Measurements from ENCODE around the gene EFCAB12. TPM values are rescaled to one million over a fixed set of nuclear protein-coding genes. Genes with fewer than 3 reads are reported as not detected.

EFCAB12 gene
- total and polyA plus RNA-seq, 2 of the 8 experiments (the other 6 are each of a cell fraction or from before 2014, with no cell fraction given), result 0.60 to 0.99 TPM

DNA sequence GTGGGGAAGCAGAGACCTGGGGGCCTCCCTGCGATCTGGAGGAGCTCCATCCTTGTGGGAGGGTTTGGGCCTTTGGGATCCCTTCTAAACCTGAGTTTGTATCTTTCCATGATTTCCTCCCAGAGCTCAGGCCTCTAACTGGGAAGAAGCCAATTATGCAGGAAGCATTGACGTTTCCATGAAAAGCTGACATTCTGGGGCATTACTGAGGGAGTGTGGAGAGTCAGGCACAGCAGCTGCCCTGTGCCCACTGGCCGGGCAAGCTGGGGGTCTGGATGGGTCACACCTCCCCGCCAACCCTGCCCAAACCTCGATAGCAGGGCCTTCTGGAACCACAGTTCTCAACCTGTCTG is 74.9 kb downstream of the EFCAB12 start:
- no peak overlapping the region for H4K5ac ChIP-seq (ENCODE audit: insufficient read length, low read depth, low read length)
- TF ChIP-seq CREB1 (IDR thresholded peaks at IDR 0.05) (no peak), HDAC6 (IDR thresholded peaks at IDR 0.05; ENCODE audit: low read depth, low read length) (no peak), GABPA (IDR thresholded peaks at IDR 0.05; ENCODE audit: borderline replicate concordance, insufficient read depth, low read length) (no peak), RBBP5 (IDR thresholded peaks at IDR 0.05; ENCODE audit: borderline replicate concordance, low read depth, low read length) (no peak)

More for the DNA sequence above, 74.9 kb downstream of the EFCAB12 start:
- no peaks in the 10 kb centered on the region for H3K27me3 ChIP-seq (replicated peaks in 1 of 4; ENCODE audit: control insufficient read depth in 3 of 4, extremely low read depth in 1 of 4, insufficient read depth in 3 of 4, low read length in 3 of 4)
- no peak overlapping the region for H3K9ac ChIP-seq (replicated peaks in 1 of 4; ENCODE audit: extremely low read depth in 1 of 4, low read depth in 3 of 4, low read length in 3 of 4)
- no peaks in the 10 kb centered on the region for H3K23me2 ChIP-seq (ENCODE audit: low read depth, low read length)
- no peak overlapping the region for H3K4me3 ChIP-seq (ENCODE audit: extremely low read depth in 1 of 4, insufficient read depth in 2 of 4, low read depth in 3 of 4, low read length in 4 of 4)
- no peaks in the 10 kb centered on the region for H3K36me3 ChIP-seq (ENCODE audit: control insufficient read depth in 2 of 4, insufficient read depth in 4 of 4, low read length in 3 of 4)
- no peak overlapping the region for H2BK20ac ChIP-seq (ENCODE audit: low read length)
- no peaks in the 10 kb centered on the region for H3K79me1 ChIP-seq (ENCODE audit: low read depth, low read length)
- no peak for DNase-seq (ENCODE audit: low read depth in 1 of 2, low spot score in 2 of 2)
- H3K18ac ChIP-seq (ENCODE audit: extremely low read depth, low read length), result no peak overlapping the region
- no peak overlapping the region for H3K23ac ChIP-seq (ENCODE audit: insufficient read length)
- H2BK15ac ChIP-seq (ENCODE audit: low read length), result no peak overlapping the region
- H3K14ac ChIP-seq (ENCODE audit: insufficient read length), result no peak overlapping the region
- no peak overlapping the region for H3K56ac ChIP-seq (replicated peaks; ENCODE audit: insufficient read length, low read depth, low read length)
- ChIA-PET CTCF (ENCODE audit: partially characterized antibody) (interaction anchor here (1.2 to 3.0 kb wide), 12 partner anchors 9 to 88 kb away, joined by 3 to 14 read pairs (median 6); no protein-coding TSS in a partner anchor), POLR2A (ENCODE audit: partially characterized antibody) (interaction anchor here (0.9 to 2.8 kb wide), 3 partner anchors 9 to 38 kb away, joined by 3 to 16 read pairs (median 4); a partner anchor contains a TSS)
- H4K8ac ChIP-seq (ENCODE audit: extremely low read depth, insufficient read depth, low read length), result no peak overlapping the region
- peaks cover 0 to 7% (median 1%) of the 10 kb centered on the region in 4 experiments; a peak in 3 of 7 replicates for H3K4me1 ChIP-seq (replicated peaks in 1 of 4; ENCODE audit: control insufficient read depth in 3 of 4, insufficient read depth in 4 of 4, low read length in 3 of 4)
- H2BK12ac ChIP-seq (ENCODE audit: low read depth, low read length), result no peak overlapping the region
- no peak overlapping the region for H3K4me2 ChIP-seq (ENCODE audit: insufficient read depth in 1 of 2, low read depth in 2 of 2, low read length in 2 of 2)
- no peak overlapping the region for H2AK5ac ChIP-seq (ENCODE audit: low read depth, low read length)
- peaks cover 0 to 1% of the 10 kb centered on the region in 2 experiments for H4K20me1 ChIP-seq (replicated peaks in 1 of 2; ENCODE audit: control insufficient read depth in 1 of 2, insufficient read depth in 2 of 2, low read length in 2 of 2)
- H2AFZ ChIP-seq (ENCODE audit: low read length), result no peak overlapping the region
- WGBS, 2 experiments (ENCODE audit: extremely low coverage in 1 of 2, insufficient coverage in 1 of 2, insufficient read length in 1 of 2, insufficient replicate concordance in 2 of 2, low coverage in 1 of 2, low lambda C conversion rate in 2 of 2, missing lambda C conversion rate in 1 of 2), result 85% methylated on average over 5 of the region's 5 CpGs; no CpG with 5 or more reads in 1 of the 2 experiments
- no peaks in the 10 kb centered on the region for H3K9me3 ChIP-seq (ENCODE audit: insufficient read depth in 2 of 2, low read depth in 1 of 2, low read length in 1 of 2)
- no peak for FAIRE-seq
- no peaks in the 10 kb centered on the region for H3K79me2 ChIP-seq (ENCODE audit: control insufficient read depth in 1 of 2, insufficient read depth in 2 of 2, low read length in 2 of 2)
- no peak overlapping the region for H2BK5ac ChIP-seq (ENCODE audit: low read depth, low read length)
- no peak overlapping the region for H3K27ac ChIP-seq (ENCODE audit: low read depth, low read length)
- no peak overlapping the region for H2BK120ac ChIP-seq (replicated peaks; ENCODE audit: low read depth, low read length)
- no peak overlapping the region for H4K91ac ChIP-seq (replicated peaks; ENCODE audit: insufficient read length, low read length)
- no peak overlapping the region for H3K4ac ChIP-seq (replicated peaks; ENCODE audit: insufficient read length, low read depth, low read length)

Data from H1 (cell line).